Measurements from ENCODE around the gene KY.

Gene KY

GRCh38 chr3:134650431-134651346 is at the start of gene KY:
TSS of gene KY (minus strand) at chr3:134651022. CDS start at chr3:134650960, 62 bp downstream.
- DNase-seq (ENCODE audit: low spot score), result no peak

GRCh38 chr3:134699721-134700120 is 48.9 kb upstream of the KY start:
- no peak for DNase-seq (ENCODE audit: low spot score)

DNA sequence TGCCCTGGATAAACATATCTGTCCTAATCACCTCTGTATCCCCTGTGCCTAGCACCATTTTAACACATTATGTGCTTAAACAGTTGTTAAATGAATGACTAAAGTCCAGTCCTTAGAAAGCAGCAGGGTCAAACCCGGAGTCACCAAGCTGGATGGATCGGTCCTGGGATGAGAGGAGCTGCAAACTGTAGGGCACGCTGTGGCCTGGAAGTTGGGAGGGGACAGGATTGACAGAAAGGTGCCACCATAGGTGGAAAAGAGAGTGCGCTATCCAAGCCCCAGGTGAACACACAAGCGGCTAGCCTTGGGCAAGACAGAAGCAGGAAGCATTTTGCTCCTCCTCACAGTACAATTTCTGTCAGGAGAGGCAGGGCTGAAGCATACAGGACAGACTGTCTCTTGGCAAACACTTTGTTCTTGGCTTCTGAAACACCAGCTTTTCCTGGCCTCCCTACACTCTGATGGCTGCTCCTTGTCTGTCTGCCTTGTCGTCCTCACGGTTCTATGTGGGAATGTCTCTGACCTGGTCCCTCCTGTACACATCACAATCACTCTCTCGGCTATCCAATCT is 48.4 kb upstream of the KY start:
- DNase-seq (ENCODE audit: low spot score), result no peak

GRCh38 chr3:134697830-134698689 is 47.2 kb upstream of the KY start:
- no peak for DNase-seq (ENCODE audit: low spot score)

GRCh38 chr3:134696155-134696554 is 45.3 kb upstream of the KY start:
- DNase-seq (ENCODE audit: low spot score), result no peak

DNA sequence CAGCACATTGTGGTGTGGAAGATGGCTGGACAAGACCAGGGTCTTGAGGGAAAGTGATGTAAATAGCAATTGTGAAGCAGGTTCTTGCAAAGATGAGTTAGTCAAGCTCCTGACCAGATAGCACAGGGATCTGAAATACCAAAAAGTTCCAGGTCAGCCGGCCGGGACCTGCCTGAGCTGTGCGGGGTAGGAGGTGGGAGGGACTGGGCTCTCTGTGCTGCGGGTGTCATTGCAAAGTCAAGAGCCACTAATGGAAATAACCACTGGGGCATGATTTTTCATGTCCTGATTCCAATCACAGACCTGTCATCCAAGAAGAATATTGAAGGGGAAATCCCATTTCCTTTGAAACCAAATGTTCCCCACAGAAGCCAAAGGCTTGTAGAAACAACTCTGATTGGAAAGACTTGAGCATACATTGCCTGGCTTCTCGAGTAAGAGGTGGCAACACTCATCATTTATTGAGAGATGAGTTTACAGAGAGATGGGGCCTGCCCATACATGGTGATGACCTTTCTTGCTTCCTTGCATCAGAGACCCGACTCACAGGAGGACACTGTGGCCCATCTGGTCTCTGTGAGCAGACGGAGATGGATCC is 44.2 kb upstream of the KY start:
- no peak for DNase-seq (ENCODE audit: low spot score)

GRCh38 chr3:134694466-134694865 is 43.6 kb upstream of the KY start:
- no peak for DNase-seq (ENCODE audit: low spot score)

DNA sequence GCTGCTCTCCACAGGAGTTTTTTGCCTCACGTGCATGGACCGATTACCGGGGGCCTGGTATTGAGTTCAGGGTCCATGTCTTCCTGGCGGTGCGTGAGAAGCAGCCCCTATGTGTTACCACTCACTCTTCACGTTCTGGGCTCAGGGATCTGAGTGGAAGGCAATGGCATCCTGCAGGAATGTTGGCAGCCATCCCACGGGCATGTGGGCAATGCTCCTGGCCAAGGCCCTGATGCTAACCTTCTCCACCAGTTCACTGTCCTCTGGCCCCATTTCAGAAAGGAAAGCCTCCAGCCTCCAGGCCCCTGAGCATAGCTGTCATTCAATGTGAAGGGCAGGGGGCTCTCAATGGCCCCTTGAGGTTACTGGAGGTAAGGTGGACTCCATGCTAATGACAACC is 43.0 kb upstream of the KY start:
- no peak for DNase-seq (ENCODE audit: low spot score)

DNA sequence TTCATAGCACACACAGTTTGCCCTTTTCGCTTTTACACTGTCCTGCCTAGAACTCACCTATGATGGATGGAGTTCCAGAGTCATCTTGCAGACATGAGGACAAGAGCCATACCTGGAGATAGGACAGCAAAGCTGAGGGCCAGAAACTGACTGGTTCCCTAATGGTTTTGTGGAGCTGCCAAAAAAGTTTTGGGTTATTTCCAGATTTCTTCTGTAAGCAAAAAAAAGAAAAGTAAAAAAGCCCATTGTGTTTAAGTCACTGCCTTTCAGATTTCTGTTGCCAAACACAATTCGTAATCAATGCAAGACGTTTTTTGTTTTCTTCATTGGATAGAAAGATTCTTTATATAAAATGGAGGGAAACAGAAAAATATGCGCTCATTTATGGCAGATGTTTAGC is 42.4 kb upstream of the KY start:
- no peak for DNase-seq (ENCODE audit: low spot score)

DNA sequence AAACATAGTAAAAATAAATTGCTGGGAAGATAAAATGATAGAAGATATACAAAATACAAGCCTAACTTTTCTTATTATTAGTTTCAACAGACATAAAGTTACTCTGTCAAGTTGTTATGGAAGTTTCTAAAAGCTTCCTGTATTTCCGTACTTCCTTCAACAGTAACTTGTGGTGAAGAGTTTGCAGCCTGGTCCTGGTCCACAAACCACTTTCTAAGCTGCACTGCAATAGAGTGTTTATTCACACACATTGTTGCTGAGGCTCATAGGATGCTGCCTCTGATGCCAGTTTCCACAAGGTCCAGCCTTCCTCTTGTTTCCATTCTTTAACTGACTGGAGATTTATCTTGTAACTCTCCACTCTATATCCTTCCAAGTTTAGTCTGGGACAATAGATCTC is 39.4 kb upstream of the KY start:
- no peak for DNase-seq (ENCODE audit: low spot score)

DNA sequence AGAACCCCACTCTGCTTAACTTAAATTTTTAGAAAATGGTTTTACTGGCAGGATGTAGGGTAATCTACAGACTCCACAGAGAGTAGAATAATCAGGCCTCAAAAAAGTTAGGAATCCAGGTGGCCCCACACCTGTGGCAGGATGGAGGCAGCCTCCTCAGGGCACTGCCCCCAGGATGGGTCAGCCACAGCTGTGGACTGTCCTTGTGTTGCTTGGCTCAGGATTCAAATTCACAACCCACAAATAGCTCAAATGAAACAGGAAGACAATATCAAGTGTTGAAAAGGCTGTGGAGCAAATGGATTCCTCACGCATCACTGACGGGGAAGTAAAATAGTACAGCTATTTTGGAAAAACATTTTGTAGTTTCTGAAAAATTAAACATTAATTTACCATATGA is 36.8 kb upstream of the KY start:
- no peak for DNase-seq (ENCODE audit: low spot score)

DNA sequence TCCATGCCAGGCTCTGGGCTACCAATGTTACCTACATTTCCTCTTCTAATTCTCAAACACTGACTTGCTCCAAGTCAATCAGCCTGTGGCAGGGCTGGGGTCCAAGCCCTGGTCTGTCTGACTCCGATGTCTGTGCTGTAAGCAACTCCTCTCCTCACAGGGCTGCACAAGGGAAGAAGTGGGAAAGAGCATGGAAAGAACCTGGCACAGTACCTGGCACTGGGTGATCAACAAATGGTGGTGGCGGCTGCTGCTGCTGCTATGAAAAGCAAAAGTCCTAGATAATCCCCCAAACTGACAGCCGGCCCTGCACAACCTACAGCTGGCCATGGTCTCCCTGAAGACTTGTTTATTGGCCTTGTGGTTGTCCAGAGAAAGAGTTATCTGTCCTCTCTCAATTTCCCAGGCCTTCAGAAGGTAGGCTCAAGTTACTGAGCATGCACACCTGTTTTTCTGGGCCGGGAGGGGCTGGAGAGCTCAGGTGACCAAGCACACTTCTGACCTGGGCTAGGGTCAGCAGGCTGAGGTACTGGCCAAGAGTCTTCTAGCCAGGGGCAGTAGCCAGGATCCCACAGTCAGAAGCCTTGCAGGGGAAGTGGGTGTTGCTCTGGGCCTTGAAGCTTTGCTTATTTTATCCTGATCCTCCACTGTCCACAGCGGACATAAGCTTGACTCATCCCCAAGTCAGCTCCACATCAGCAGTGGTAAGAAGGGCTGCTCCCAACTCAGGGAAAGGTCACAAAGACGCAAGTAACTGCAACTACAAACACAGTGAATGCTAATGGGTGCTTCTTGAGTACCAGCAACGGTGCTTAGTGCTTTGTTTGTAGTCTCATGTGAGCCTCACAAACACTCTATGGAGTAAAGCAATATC is 35.3 kb upstream of the KY start:
- no peak for DNase-seq (ENCODE audit: low spot score)

GRCh38 chr3:134682196-134682880 is 31.5 kb upstream of the KY start:
- DNase-seq (ENCODE audit: low spot score), result no peak

DNA sequence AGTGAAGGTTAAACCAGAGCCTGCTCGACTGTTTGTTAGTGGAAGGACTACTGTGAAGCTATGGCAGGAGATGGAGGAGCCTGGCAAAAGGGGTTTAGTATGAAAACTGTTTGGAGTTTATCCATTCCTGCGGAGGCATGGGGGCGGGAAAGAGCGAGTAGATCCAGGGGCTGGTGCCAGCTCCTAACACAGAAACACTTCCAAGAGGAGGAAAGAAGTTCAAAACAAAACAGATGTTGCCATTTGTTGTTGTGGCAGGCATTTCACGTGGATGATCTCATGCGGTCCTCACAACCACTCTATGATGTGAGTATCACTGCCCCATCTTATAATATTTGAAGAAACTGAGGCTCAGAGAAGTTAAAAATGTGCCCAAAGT is 30.7 kb upstream of the KY start:
- no peak for DNase-seq (ENCODE audit: low spot score)

DNA sequence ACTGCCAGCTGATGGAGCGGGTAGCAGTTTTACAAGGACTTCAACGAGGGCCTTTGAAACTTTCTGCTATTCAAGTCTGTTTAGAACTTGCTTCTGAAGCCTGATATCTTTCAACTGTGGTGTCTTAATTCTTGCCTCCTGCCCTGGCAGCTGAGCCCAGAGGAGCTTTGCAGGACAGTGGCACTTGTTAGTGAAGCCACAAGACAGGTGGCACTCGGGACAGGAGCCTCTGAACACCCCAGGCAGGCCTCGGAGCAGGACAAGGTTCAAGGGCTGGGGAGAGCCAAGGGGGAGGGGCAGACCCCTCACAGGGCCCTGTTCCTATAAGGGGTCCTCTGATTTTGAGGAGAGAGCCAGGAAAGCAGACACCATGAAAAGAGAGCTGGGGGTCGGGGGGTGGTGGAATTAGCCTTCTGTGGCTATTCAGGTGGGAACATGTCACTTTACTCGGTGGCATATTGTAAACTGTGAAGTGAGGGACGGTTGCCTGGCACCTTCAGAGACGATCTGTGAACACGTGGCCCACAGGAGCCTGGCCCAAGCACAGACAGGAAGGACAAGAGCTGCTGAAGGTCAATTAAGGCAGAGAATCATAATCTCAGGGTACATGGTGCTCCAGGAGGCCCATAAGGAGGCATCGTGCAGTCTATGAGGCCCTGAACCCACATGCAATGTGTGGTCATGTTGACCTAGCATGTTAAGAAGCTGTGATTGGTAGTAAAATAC is 30.1 kb upstream of the KY start:
- DNase-seq (ENCODE audit: low spot score), result no peak

GRCh38 chr3:134677987-134678308 is 27.1 kb upstream of the KY start:
- DNase-seq (ENCODE audit: low spot score), result no peak

DNA sequence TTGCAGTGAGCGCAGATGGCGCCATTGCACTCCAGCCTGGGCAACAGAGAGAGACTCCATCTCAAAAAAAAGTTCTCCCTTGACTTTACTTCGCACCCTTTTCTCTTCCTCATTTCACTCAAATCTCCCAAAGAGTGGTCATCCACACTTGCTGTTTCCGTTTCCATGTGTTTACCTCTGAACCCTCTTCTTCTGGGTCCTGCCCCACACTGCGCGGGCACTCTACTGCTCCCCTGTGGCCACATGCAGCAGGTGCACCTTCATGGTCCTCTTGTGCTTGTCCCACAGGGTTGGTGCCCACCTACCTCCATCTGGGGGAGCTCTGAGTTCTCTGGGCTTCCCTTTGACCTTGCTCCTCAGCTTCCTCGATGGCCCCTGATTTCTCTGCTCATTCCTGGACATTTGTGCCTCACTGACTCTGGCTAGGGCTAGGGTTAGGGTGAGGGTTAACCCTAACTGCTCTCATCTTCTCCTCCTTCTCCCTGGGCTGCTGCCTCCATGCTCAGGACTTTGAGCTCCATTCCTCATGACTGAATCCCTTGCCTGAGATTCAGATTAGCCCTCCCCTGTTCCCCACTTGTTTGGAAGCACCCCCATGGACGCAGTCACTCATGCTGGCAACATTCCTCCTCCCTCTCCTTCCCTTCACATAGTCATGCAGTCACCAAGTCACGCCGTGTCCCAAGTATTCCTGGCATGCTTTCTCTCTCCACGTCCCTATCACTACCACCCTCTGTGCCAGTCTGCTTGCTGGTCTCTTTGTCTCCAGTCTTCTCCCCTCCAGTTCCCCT is 26.6 kb upstream of the KY start:
- no peak for DNase-seq (ENCODE audit: low spot score)

DNA sequence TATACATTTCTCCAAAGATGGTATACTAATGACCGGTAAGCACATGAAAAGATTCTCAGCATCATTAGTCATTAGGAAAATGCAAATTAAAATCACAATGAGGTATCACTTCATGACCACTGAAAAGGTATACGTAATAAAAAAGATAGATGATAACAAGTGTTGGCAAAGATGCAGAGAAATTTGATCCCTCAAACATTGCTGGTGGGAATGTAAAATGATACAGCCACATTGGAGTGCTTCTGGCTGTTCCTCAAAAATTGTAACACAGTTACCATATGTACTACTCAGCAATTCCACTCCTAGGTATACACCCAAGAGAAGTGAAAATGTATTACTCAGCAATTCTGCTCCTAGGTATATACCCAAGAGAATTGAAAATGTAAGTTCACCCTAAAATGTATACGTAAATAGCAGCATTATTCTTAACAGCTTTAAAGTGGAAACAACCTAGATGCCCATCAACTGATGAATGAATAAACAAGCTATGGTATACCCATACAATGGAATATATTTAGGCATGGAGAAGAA is 25.0 kb upstream of the KY start:
- no peak for DNase-seq (ENCODE audit: low spot score)

- no peak for DNase-seq (ENCODE audit: low spot score)
Measured at GRCh38 chr3:134672571-134672970, 21.7 kb upstream of the KY start.

All from kidney capillary endothelial cell (primary cell).